HepG2 (cell line): ENCODE measurements around the gene DCP1B. TPM values are rescaled to one million over a fixed set of nuclear protein-coding genes. Genes with fewer than 3 reads are reported as not detected.

Experiments
- ATAC-seq: fragments of 200-7000 bp; cut with Tn5 transposase; 3 replicates; pipeline ENCODE4 v1.9.1; 2020; ENCODE audit warnings: mild to moderate bottlenecking, moderate library complexity
- BruUV-seq: library from RNA; stranded (reverse); fragments of 400-500 nt; replicated peaks from 2 replicates; lab custom pipeline; 2021; lab: Mats Ljungman, UMichigan
- CTCF ChIA-PET: fragments of 300-600 bp; formaldehyde crosslinking; extraction: SDS; loops from one replicate; lab custom pipeline; 2021; ENCODE audit warnings: low total read pairs, inconsistent platforms, low intra/inter-chr PET ratio; lab: Yijun Ruan, JAX
- POLR2A ChIA-PET: fragments of 350-600 bp; sonication (Branson Sonifier 250); formaldehyde crosslinking; loops from one replicate; lab custom pipeline; 2020; ENCODE audit warnings: antibody characterized with exemption, inconsistent platforms; lab: Yijun Ruan, JAX
- DNase-seq: peaks from one replicate; pipeline ENCODE4 v3.0.0-alpha.2; 2015; ENCODE audit warnings: low spot score
- FAIRE-seq: peaks from 3 replicates; lab custom pipeline; 2011; peaks lifted over from hg19 to GRCh38; lab: Jason Lieb, UNC
- H2AFZ ChIP-seq: one replicate; pipeline ENCODE4 v1.6.1; 2011; ENCODE audit warnings: low read length, inconsistent platforms
- H3K27ac ChIP-seq: fragments of 300-600 bp; 3 replicates; pipeline ENCODE4 v1.8.0; 2011; ENCODE audit warnings: mixed run types, mild to moderate bottlenecking, mixed read lengths, low read length, inconsistent platforms; ENCODE audit not compliant: insufficient read depth; ENCODE audit errors: extremely low read length
- H3K27me3 ChIP-seq, 2 experiments: fragments of 200-600 bp in 1 of 2; 2 replicates in 1 of 2; 3 replicates in 1 of 2; pipeline versions ENCODE4 v1.6.0 to v1.8.0; 2011; ENCODE audit warnings: low read length in 2 of 2, mild to moderate bottlenecking in 2 of 2, moderate library complexity in 2 of 2, inconsistent platforms in 1 of 2; ENCODE audit not compliant: insufficient read depth in 2 of 2, control insufficient read depth in 1 of 2
- H3K36me3 ChIP-seq, 2 experiments: fragments of 200-600 bp in 1 of 2; replicated peaks in 1 of 2; 2 replicates in 1 of 2; 3 replicates in 1 of 2; pipeline versions ENCODE4 v1.5.1 to v1.8.0; 2011; ENCODE audit warnings: low read length in 2 of 2, inconsistent platforms in 1 of 2; ENCODE audit not compliant: insufficient read depth in 2 of 2, control insufficient read depth in 1 of 2
- H3K4me1 ChIP-seq: 2 replicates; pipeline ENCODE4 v1.5.1; 2012; ENCODE audit warnings: low read length, inconsistent platforms; ENCODE audit not compliant: insufficient read depth
- H3K4me2 ChIP-seq: 2 replicates; pipeline ENCODE4 v1.6.0; 2011; ENCODE audit warnings: low read depth, low read length, inconsistent platforms
- H3K4me3 ChIP-seq, 3 experiments: fragments of 200-600 bp in 1 of 3; sonication (generic), shearing (Covaris generic) in 1 of 3; replicated peaks in 1 of 3; 2 replicates each; pipeline ENCODE4 v1.5.1; 2011 to 2016; ENCODE audit warnings: low read length in 3 of 3, inconsistent platforms in 2 of 3, low read depth in 2 of 3, mild to moderate bottlenecking in 2 of 3, control low read depth in 1 of 3, mixed read lengths in 1 of 3; ENCODE audit not compliant: insufficient read depth in 1 of 3
- H3K79me2 ChIP-seq: one replicate; pipeline ENCODE4 v1.6.1; 2011; ENCODE audit warnings: low read length, inconsistent platforms; ENCODE audit not compliant: insufficient read depth
- H3K9ac ChIP-seq: 2 replicates; pipeline ENCODE4 v1.6.0; 2011; ENCODE audit warnings: mild to moderate bottlenecking, low read depth, low read length, inconsistent platforms; ENCODE audit not compliant: insufficient read depth
- H3K9me3 ChIP-seq: 2 replicates; pipeline ENCODE4 v1.5.1; 2012; ENCODE audit warnings: mild to moderate bottlenecking, low read length
- H4K20me1 ChIP-seq: 2 replicates; pipeline ENCODE4 v1.6.0; 2011; ENCODE audit warnings: inconsistent platforms, mild to moderate bottlenecking, low read length, moderate library complexity; ENCODE audit not compliant: insufficient read depth
- ATF7-NPFF ChIP-seq: sonication (generic); formaldehyde crosslinking; IDR thresholded peaks from 2 replicates; pipeline ENCODE4 v1.8.1; 2023; ENCODE audit warnings: mild to moderate bottlenecking, low read depth, missing genetic modification reagents, moderate library complexity
- EED ChIP-seq: sonication (generic); formaldehyde crosslinking; IDR thresholded peaks from 2 replicates; pipeline ENCODE4 v1.5.0; 2020; ENCODE audit warnings: mild to moderate bottlenecking, missing genetic modification reagents
- ELF3 ChIP-seq: IDR thresholded peaks from 2 replicates; pipeline ENCODE4 v1.6.1; 2016; ENCODE audit warnings: missing genetic modification reagents, missing compliant biosample characterization
- JARID2 ChIP-seq: sonication (generic); formaldehyde crosslinking; IDR thresholded peaks from 2 replicates; pipeline ENCODE4 v1.8.1; 2023; ENCODE audit warnings: missing genetic modification reagents, inconsistent platforms; ENCODE audit not compliant: insufficient replicate concordance
- KDM1A ChIP-seq: IDR thresholded peaks from 2 replicates; pipeline ENCODE4 v1.6.1; 2016; ENCODE audit warnings: missing compliant biosample characterization
- MAFG ChIP-seq: sonication (generic); formaldehyde crosslinking; IDR thresholded peaks from 2 replicates; pipeline ENCODE4 v1.5.1; 2020; ENCODE audit warnings: mild to moderate bottlenecking, missing genetic modification reagents
- MED8 ChIP-seq: sonication (generic); formaldehyde crosslinking; IDR thresholded peaks from 2 replicates; pipeline ENCODE4 v1.8.1; 2023; ENCODE audit warnings: mild to moderate bottlenecking, missing genetic modification reagents; ENCODE audit not compliant: insufficient replicate concordance
- NR2F6 ChIP-seq, 2 experiments: IDR thresholded peaks; 2 replicates each; pipeline ENCODE4 v1.6.1; 2016; ENCODE audit warnings: antibody characterized with exemption in 1 of 2, mild to moderate bottlenecking in 1 of 2
- SP1 ChIP-seq, 2 experiments: fragments of 450-650 bp in 1 of 2; sonication (generic) in 1 of 2; formaldehyde crosslinking in 1 of 2; IDR thresholded peaks; 2 replicates each; pipeline versions ENCODE4 v1.4.0 to v1.6.1; 2016 to 2020; ENCODE audit warnings: missing genetic modification reagents in 1 of 2
- ZNF382 ChIP-seq: sonication (generic); formaldehyde crosslinking; IDR thresholded peaks from 2 replicates; pipeline ENCODE4 v1.5.0; 2020; ENCODE audit warnings: missing genetic modification reagents, mild to moderate bottlenecking, borderline replicate concordance
- WGBS: methylation state at CpG from one replicate; pipeline ENCODE4 v1.1.6; 2017; ENCODE audit warnings: low lambda C conversion rate; 5-methylcytosine and 5-hydroxymethylcytosine counted together
- in situ Hi-C: cut with HindIII; loops from 2 replicates; pipeline ENCODE4 v1.10.0; 2017; ENCODE audit warnings: low pct_unique_long_range_greater_than_20kb; ENCODE audit not compliant: extremely low pct_ligation_motif_present
- intact Hi-C: fragments of 100-400 bp; cut with micrococcal nuclease; formaldehyde crosslinking; loops from one replicate; pipeline ENCODE4 v1.10.0; 2022; ENCODE audit not compliant: unreplicated experiment
- polyA plus RNA-seq, 8 experiments: library from polyadenylated mRNA; depleted of rRNA in 3 of 8; stranded (reverse) in 7 of 8; unstranded in 1 of 8; fragments of >200 nt; fragmentation: Illumina TruSeq in 4 of 8; extraction: Trizol in 4 of 8; gene quantifications; 2 replicates each; pipeline versions ENCODE4 v1.2.1 to v1.2.3, GENCODE V29; 2011 to 2016; ENCODE audit warnings: low read depth in 4 of 8, missing spikeins in 1 of 8, mixed read lengths in 1 of 8; ENCODE audit not compliant: insufficient read depth in 1 of 8
- total RNA-seq, 5 experiments: library from RNA; depleted of rRNA; stranded (reverse); fragments of >200 nt; fragmentation: Illumina TruSeq; extraction: Trizol; gene quantifications; 2 replicates each; pipeline ENCODE4 v1.2.3, GENCODE V29; 2016; ENCODE audit warnings: low read depth in 1 of 5

DCP1B gene
- total and polyA plus RNA-seq, 2 of the 13 experiments (the other 11 are each of a cell fraction or from before 2014, with no cell fraction given): 11.4 to 27.2 TPM

GRCh38 chr12:1934068-1934467 lies 70.2 kb downstream of the DCP1B start:
- TF ChIP-seq JARID2 (CRISPR knock-in tag) (no peak), KDM1A (CRISPR knock-in tag) (no peak), MAFG (no peak), ELF3 (CRISPR knock-in tag) (no peak), ATF7-NPFF (CRISPR knock-in tag) (no peak), MED8 (CRISPR knock-in tag) (no peak), EED (CRISPR knock-in tag) (no peak), NR2F6 (IDR thresholded peaks at IDR 0.05) (no peak), NR2F6 (CRISPR knock-in tag; IDR thresholded peaks at IDR 0.05) (no peak), SP1 (IDR thresholded peaks at IDR 0.05) (no peak), SP1 (CRISPR knock-in tag; IDR thresholded peaks at IDR 0.05) (no peak), ZNF382 (CRISPR knock-in tag) (no peak)
- TF ChIP-seq, all 625 proteins: peak for 0
- in situ Hi-C loops: no loop called here
- no peak for ATAC-seq

More at GRCh38 chr12:1934068-1934467, 70.2 kb downstream of the DCP1B start:
- Histone ChIP-seq H3K27ac (no peak overlapping the region), H3K4me1 (peaks cover under 1% of the 10 kb centered on the region; the same call in 1 of the 2 replicates), H3K9me3 (no peaks in the 10 kb centered on the region), H3K9ac (no peak overlapping the region), H3K79me2 (no peaks in the 10 kb centered on the region), H3K36me3 (peaks cover 1 to 10% of the 10 kb centered on the region in 2 experiments; a peak in 3 of 5 replicates), H2AFZ (no peak overlapping the region), H3K4me3 (no peak overlapping the region), H3K27me3 (peaks cover 0 to 10% of the 10 kb centered on the region in 2 experiments; a peak in 2 of 5 replicates), H4K20me1 (no peaks in the 10 kb centered on the region), H3K4me2 (no peak overlapping the region)
- POLR2A ChIA-PET: no interaction called here
- intact Hi-C loops: no loop called here
- WGBS: 53% methylated on average over 3 of the region's 5 CpGs
- no TSS peak for BruUV-seq
- CTCF ChIA-PET: no interaction called here
- DNase-seq (no peak), FAIRE-seq (no peak)
